SKM-1 treated with dmso at 0.1 percent for 144 hours (cell line): ENCODE data around the gene RASGRP4.
A peak's percentile ranks its signal among the peaks of the same experiment; 100 is the strongest.
"Not testable (repeated sequence)": the region's sequence is repeated elsewhere in the genome, so short reads cannot be mapped to it uniquely, and the experiment has no call there.

Experiments
- DNase-seq: peaks from one replicate; lab custom pipeline; 2025; ENCODE audit not compliant: unreplicated experiment; lab: John Stamatoyannopoulos, UW

The RASGRP4 gene

GRCh38 chr19:38417544-38418506, 8.2 kb downstream of the RASGRP4 start:
- no peak for DNase-seq

GRCh38 chr19:38417146-38417543, 8.9 kb downstream of the RASGRP4 start:
- DNase-seq: no peak

GRCh38 chr19:38413416-38413815, 12.6 kb downstream of the RASGRP4 start:
- no peak for DNase-seq

- no peak for DNase-seq
Measured at GRCh38 chr19:38412961-38413360, 13.1 kb downstream of the RASGRP4 start.

GRCh38 chr19:38412491-38412890, 13.5 kb downstream of the RASGRP4 start:
- no peak for DNase-seq

GRCh38 chr19:38411898-38412297, 14.1 kb downstream of the RASGRP4 start:
- not testable (repeated sequence) for DNase-seq

GRCh38 chr19:38411041-38411712, 14.8 kb downstream of the RASGRP4 start:
- no peak for DNase-seq

- not testable (repeated sequence) for DNase-seq
Measured at GRCh38 chr19:38410407-38410806, 15.6 kb downstream of the RASGRP4 start.

- DNase-seq: no peak
Measured at GRCh38 chr19:38409631-38410133, 16.3 kb downstream of the RASGRP4 start.

- DNase-seq: no peak
Measured at GRCh38 chr19:38405276-38405675, 20.7 kb downstream of the RASGRP4 start.

GRCh38 chr19:38404858-38405257, 21.2 kb downstream of the RASGRP4 start:
- DNase-seq: no peak

GRCh38 chr19:38402967-38403674, 22.9 kb downstream of the RASGRP4 start, which contains the start of gene FAM98C:
Gene FAM98C, plus strand, starts transcription at chr19:38403093. Its CDS starts 61 bp downstream, at chr19:38403154.
- peak; percentile 93 for DNase-seq

- no peak for DNase-seq
Measured at GRCh38 chr19:38402623-38402966, 23.4 kb downstream of the RASGRP4 start.

- no peak for DNase-seq
Measured at GRCh38 chr19:38401148-38401547, 24.9 kb downstream of the RASGRP4 start.

- no peak for DNase-seq
Measured at GRCh38 chr19:38400361-38400760, 25.7 kb downstream of the RASGRP4 start.

GRCh38 chr19:38399537-38399936, 26.5 kb downstream of the RASGRP4 start:
- DNase-seq: no peak

GRCh38 chr19:38399081-38399480, 26.9 kb downstream of the RASGRP4 start:
- DNase-seq: no peak

- no peak for DNase-seq
Measured at GRCh38 chr19:38395381-38396114, 30.5 kb downstream of the RASGRP4 start.

GRCh38 chr19:38394488-38394887, 31.5 kb downstream of the RASGRP4 start:
- DNase-seq: no peak

- DNase-seq: no peak
Measured at GRCh38 chr19:38392707-38393308, 33.2 kb downstream of the RASGRP4 start.
